GM10266 (cell line): ENCODE data around the gene CYBRD1.
A peak's percentile ranks its signal among the peaks of the same experiment; 100 is the strongest.

Experiments
- DNase-seq: peaks from one replicate; pipeline ENCODE4 v3.0.0; 2012; ENCODE audit errors: extremely low spot score
- CTCF ChIP-seq: IDR thresholded peaks from 2 replicates; pipeline ENCODE4 v1.5.1; 2012; ENCODE audit warnings: mild to moderate bottlenecking, low read depth; ENCODE audit not compliant: control insufficient read depth, insufficient read depth; ENCODE audit errors: missing control alignments

Gene CYBRD1

GRCh38 chr2:171571721-171572120 is 49.4 kb downstream of the CYBRD1 start:
- no peak for TF ChIP-seq CTCF
- DNase-seq = no peak

GRCh38 chr2:171574149-171574795 is 52.0 kb downstream of the CYBRD1 start:
- TF ChIP-seq CTCF = peak; percentile 93
- peak; percentile 84 for DNase-seq

- no peak for DNase-seq
- no peak for TF ChIP-seq CTCF
Measured at GRCh38 chr2:171575606-171576005, 53.3 kb downstream of the CYBRD1 start.

- DNase-seq = no peak
- no peak for TF ChIP-seq CTCF
Measured at GRCh38 chr2:171578127-171578803, 56.0 kb downstream of the CYBRD1 start.

GRCh38 chr2:171579481-171579880 is 57.2 kb downstream of the CYBRD1 start:
- DNase-seq = no peak
- no peak for TF ChIP-seq CTCF

GRCh38 chr2:171583566-171583965 is 61.3 kb downstream of the CYBRD1 start:
- no peak for TF ChIP-seq CTCF
- no peak for DNase-seq

- TF ChIP-seq CTCF = no peak
- DNase-seq = no peak
Measured at GRCh38 chr2:171584001-171584400, 61.7 kb downstream of the CYBRD1 start.
